T-cell (primary cell): ENCODE measurements around the gene RPL10A. TPM values are rescaled to one million over a fixed set of nuclear protein-coding genes. Genes with fewer than 3 reads are reported as not detected.

Source experiments
- ATAC-seq, 4 experiments: fragments of 200-7000 bp in 3 of 4; fragments of 150-1000 bp in 1 of 4; cut with Tn5 transposase; replicated peaks in 1 of 4; 1 replicate in 3 of 4; 2 replicates in 1 of 4; pipeline ENCODE4 v1.10.0; 2021; ENCODE audit warnings: moderate library complexity in 3 of 4, mild to moderate bottlenecking in 2 of 4, moderate number of reproducible peaks in 1 of 4
- CTCF ChIA-PET, 2 donors: fragments of 300-600 bp; sonication (Branson Sonifier 250); formaldehyde crosslinking; loops; one replicate each; lab custom pipeline; 2022; ENCODE audit warnings: antibody characterized with exemption in 2 of 2; lab: Charles Lee
- POLR2A ChIA-PET, 2 donors: fragments of 300-600 bp; sonication (Branson Sonifier 250); formaldehyde crosslinking; loops; one replicate each; lab custom pipeline; 2022; ENCODE audit warnings: antibody characterized with exemption in 2 of 2; lab: Charles Lee
- DNase-seq, 35 experiments: peaks; one replicate each; pipeline versions ENCODE4 v3.0.0 to v3.0.0-alpha.2; 2013 to 2023
- H3K27ac ChIP-seq: one replicate; pipeline ENCODE4 v1.5.1; 2013; ENCODE audit warnings: low read length
- H3K27me3 ChIP-seq, 2 experiments: replicated peaks in 1 of 2; 1 replicate in 1 of 2; 2 replicates in 1 of 2; pipeline versions ENCODE4 v1.6.1 to v1.7.0; 2013; ENCODE audit warnings: low read length in 1 of 2, mixed read lengths in 1 of 2; ENCODE audit not compliant: control insufficient read depth in 2 of 2, insufficient read depth in 2 of 2; ENCODE audit errors: extremely low read depth in 1 of 2
- H3K36me3 ChIP-seq, 2 donors: 1 replicate in 1 of 2; 2 replicates in 1 of 2; pipeline versions ENCODE4 v1.6.1 to v1.7.0; 2013; ENCODE audit warnings: low read length in 1 of 2; ENCODE audit not compliant: control insufficient read depth in 2 of 2, insufficient read depth in 1 of 2; ENCODE audit errors: extremely low read depth in 1 of 2
- H3K4me1 ChIP-seq, 2 experiments: 1 replicate in 1 of 2; 2 replicates in 1 of 2; pipeline versions ENCODE4 v1.6.1 to v1.7.0; 2013; ENCODE audit warnings: low read length in 2 of 2, mixed read lengths in 1 of 2; ENCODE audit not compliant: insufficient read depth in 2 of 2, control insufficient read depth in 1 of 2; ENCODE audit errors: extremely low read depth in 1 of 2
- H3K4me3 ChIP-seq, 2 donors: 1 replicate in 1 of 2; 2 replicates in 1 of 2; pipeline versions ENCODE4 v1.5.1 to v1.7.0; 2013; ENCODE audit warnings: mild to moderate bottlenecking in 2 of 2, low read length in 1 of 2, moderate library complexity in 1 of 2; ENCODE audit not compliant: control insufficient read depth in 1 of 2; ENCODE audit errors: extremely low read depth in 1 of 2
- H3K9me3 ChIP-seq: 2 replicates; pipeline ENCODE4 v1.7.0; 2013
- H3K27ac Mint-ChIP-seq, 2 donors: one replicate each; pipeline ENCODE4 v1.8.0; 2020 to 2021; ENCODE audit warnings: mild to moderate bottlenecking in 2 of 2, mixed read lengths in 2 of 2
- H3K27me3 Mint-ChIP-seq, 2 donors: one replicate each; pipeline ENCODE4 v1.8.0; 2021 to 2022; ENCODE audit warnings: mixed read lengths in 2 of 2
- H3K36me3 Mint-ChIP-seq: one replicate; pipeline ENCODE4 v1.8.0; 2021; ENCODE audit warnings: mixed read lengths
- H3K4me1 Mint-ChIP-seq, 3 donors: one replicate each; pipeline ENCODE4 v1.8.0; 2020 to 2022; ENCODE audit warnings: mixed read lengths in 3 of 3, mild to moderate bottlenecking in 1 of 3
- H3K4me3 Mint-ChIP-seq, 3 donors: one replicate each; pipeline ENCODE4 v1.8.0; 2020 to 2022; ENCODE audit warnings: mild to moderate bottlenecking in 3 of 3, mixed read lengths in 3 of 3, moderate library complexity in 3 of 3
- H3K9me3 Mint-ChIP-seq, 3 donors: one replicate each; pipeline ENCODE4 v1.8.0; 2020 to 2022; ENCODE audit warnings: mixed read lengths in 3 of 3
- WGBS: methylation state at CpG from one replicate; pipeline ENCODE4 v1.1.5; 2013; ENCODE audit warnings: missing lambda C conversion rate; ENCODE audit not compliant: insufficient coverage; 5-methylcytosine and 5-hydroxymethylcytosine counted together
- total RNA-seq, 35 experiments: library from RNA in 6 of 35; stranded (reverse) in 6 of 35; fragments of 120-200 nt in 1 of 35; gene quantifications; one replicate each; pipeline versions ENCODE4 v1.2.1 to v1.2.4 and lab custom pipeline; 2013 to 2026

Gene RPL10A
- total RNA-seq, 5 donors from 2014 or later (not counting 1 experiment from before 2014, with no cell fraction given) = 1,890 to 2,203 (median 2,081) TPM

DNA sequence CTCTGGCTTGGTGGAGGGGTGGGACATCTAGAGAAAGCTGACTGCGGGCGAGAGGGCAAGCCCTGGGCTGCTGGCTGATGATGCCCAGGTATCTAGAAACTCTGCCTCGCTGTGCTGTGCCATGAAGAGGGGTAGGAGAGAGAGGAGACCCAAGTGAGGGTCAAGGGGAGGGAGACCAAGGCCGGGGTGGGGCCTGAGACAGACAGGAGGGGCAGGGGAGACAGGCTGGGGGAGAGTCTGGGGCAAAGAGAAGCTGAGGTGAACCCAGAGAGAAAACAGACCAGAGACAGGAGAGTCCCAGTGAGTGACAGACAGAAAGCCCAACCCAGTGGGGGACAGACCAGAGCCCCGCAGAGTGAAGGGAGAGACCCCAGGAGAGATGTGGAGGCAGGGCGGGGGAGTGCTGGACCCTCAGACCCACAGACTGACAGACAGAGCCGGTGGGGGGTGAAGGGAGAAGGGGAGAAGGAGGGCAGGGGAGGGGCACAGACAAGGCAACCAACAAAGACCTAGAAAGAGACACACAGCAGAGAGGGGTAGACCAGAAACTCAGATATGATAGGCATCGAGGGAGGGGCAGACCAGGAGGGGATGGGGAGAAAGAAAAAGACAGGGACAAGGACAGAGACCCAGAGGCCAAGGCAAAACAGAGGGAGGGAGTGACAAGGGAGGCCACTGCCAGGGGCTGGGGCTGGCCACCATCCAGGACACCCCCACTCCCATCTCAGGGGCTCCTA lies 22.8 kb downstream of the RPL10A start:
- CTCF ChIA-PET = interaction anchor here in 1 of 2 donors (0.5 kb wide), 1 partner anchor 1086 kb away, joined by 3 read pairs; no protein-coding TSS in a partner anchor
- Mint-ChIP-seq H3K9me3 (no peaks in the 10 kb centered on the region), H3K4me3 (no peak overlapping the region), H3K4me1 (peaks cover 13 to 21% (median 16%) of the 10 kb centered on the region in 3 donors), H3K36me3 (no peaks in the 10 kb centered on the region), H3K27ac (no peak overlapping the region), H3K27me3 (no peaks in the 10 kb centered on the region)
- 89% methylated on average over 4 of the region's 8 CpGs for WGBS
- no peak for ATAC-seq
- H3K36me3 ChIP-seq = no peaks in the 10 kb centered on the region
- DNase-seq = no peak
- no peak overlapping the region for H3K4me3 ChIP-seq
- H3K9me3 ChIP-seq = no peaks in the 10 kb centered on the region
- POLR2A ChIA-PET = no interaction called here
- H3K27ac ChIP-seq = no peak overlapping the region
- H3K27me3 ChIP-seq = no peaks in the 10 kb centered on the region
- H3K4me1 ChIP-seq = peaks cover 0 to 14% of the 10 kb centered on the region in 2 experiments

DNA sequence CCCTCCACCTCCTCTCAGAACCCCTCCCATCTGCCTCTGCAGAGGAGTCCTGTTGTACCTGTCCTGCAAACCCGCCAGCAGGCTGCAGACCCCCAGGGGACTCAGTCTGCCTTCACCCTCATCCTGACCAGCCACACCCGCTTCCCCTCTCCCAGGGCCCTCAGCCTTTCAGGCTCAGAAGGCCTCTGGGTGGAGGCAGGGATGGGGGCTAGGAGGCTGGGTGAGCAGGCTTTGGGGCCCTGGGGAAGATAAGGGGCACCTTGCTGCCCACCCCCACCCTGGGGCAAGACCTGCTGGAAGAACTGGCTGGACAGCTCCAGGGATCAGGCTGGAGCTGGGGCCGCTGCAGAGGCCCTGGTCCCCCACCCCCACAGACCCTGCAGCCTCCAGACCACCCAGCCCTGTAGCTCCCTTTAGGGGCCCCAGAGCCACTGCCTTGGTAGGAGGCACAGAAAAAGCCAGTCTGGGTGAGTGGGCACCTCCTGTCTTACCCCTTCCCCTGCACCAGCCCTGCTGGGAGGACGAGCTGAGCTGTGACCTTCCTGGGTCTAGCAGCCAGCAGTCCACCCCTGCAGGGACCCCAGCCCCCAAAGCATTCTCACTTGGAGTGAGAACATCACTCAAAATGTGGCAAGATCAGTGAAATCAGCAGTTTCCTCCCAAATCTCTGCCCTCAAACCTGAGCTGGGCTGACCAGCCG lies 23.5 kb downstream of the RPL10A start:
- Histone ChIP-seq H3K36me3 (no peaks in the 10 kb centered on the region), H3K27ac (no peak overlapping the region), H3K27me3 (no peaks in the 10 kb centered on the region), H3K4me3 (no peak overlapping the region), H3K4me1 (peaks cover 0 to 17% of the 10 kb centered on the region in 2 experiments), H3K9me3 (no peaks in the 10 kb centered on the region)
- ChIA-PET CTCF (no interaction called here), POLR2A (no interaction called here)
- 30% methylated on average over 2 of the region's 5 CpGs for WGBS
- no peaks in the 10 kb centered on the region for H3K27me3 Mint-ChIP-seq
- H3K27ac Mint-ChIP-seq = no peak overlapping the region
- H3K36me3 Mint-ChIP-seq = no peaks in the 10 kb centered on the region
- H3K4me1 Mint-ChIP-seq = peaks cover 13 to 21% (median 16%) of the 10 kb centered on the region in 3 donors
- no peak for ATAC-seq
- DNase-seq = no peak
- H3K4me3 Mint-ChIP-seq = no peak overlapping the region
- H3K9me3 Mint-ChIP-seq = no peaks in the 10 kb centered on the region

DNA sequence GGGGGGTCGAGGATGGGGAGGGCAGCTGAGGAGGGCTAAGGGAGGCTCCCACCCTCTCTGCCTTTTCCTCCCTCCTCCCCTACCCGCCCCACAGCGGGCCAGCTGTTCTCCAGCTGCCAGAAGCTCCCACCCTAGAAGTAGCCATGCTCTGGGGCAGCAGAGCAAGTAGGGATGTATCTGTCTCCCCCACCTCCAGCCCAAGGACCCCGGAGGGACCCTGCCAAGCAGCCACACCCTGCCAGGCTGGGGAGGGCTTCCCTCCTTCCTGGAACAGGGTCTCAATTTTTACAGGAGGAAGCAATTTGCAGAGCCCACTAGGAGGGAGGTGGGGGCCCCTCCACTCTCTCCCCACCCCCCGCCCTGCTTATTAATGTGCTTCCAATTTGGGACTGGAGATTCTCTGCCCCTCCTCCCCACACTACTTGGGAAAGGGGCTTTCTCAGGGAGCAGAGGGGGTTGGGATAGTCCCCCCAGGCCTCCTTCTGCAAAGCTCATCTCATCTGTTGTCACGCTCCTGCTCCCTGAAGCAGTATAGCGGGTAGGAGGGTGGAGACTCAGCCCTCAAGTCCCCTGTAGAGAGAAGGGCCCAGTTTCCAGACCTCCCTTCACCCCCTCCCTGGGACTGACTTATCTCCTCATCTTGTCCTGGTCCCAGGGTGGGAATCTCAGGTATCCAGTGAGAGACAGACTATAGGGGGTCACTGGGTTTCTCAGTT lies 24.2 kb downstream of the RPL10A start:
- Mint-ChIP-seq H3K36me3 (no peaks in the 10 kb centered on the region), H3K9me3 (no peaks in the 10 kb centered on the region), H3K27me3 (no peaks in the 10 kb centered on the region), H3K4me1 (peaks cover 13 to 21% (median 16%) of the 10 kb centered on the region in 3 donors), H3K4me3 (no peak overlapping the region), H3K27ac (peak overlapping the region in 1 of 2 donors; percentile 53)
- Histone ChIP-seq H3K9me3 (no peaks in the 10 kb centered on the region), H3K27ac (no peak overlapping the region), H3K4me3 (no peak overlapping the region), H3K27me3 (no peaks in the 10 kb centered on the region), H3K4me1 (peaks cover 0 to 18% of the 10 kb centered on the region in 2 experiments), H3K36me3 (no peaks in the 10 kb centered on the region)
- POLR2A ChIA-PET = no interaction called here
- WGBS = no CpG with 5 or more reads among the region's 7 CpGs
- DNase-seq (no peak), ATAC-seq (no peak)
- CTCF ChIA-PET = no interaction called here

DNA sequence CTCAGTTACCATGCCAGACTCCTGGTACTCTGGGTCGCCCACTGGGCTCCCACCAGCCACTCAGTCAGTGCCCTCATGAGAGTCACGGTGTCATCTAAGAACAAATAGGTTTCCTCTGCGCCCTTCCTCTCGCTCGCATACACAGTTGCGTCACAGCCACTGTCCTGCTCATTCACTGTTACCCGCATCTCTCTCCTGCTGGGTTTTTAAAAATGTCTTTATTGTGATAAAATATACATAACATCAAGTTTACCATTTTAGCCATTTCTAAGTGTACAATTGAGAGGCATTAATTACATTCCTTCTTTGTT lies 24.7 kb downstream of the RPL10A start:
- Histone ChIP-seq H3K4me3 (no peak overlapping the region), H3K4me1 (peaks cover 0 to 22% of the 10 kb centered on the region in 2 experiments), H3K36me3 (no peaks in the 10 kb centered on the region), H3K27me3 (peaks cover 0 to 4% of the 10 kb centered on the region in 2 experiments), H3K27ac (no peak overlapping the region), H3K9me3 (no peaks in the 10 kb centered on the region)
- Mint-ChIP-seq H3K36me3 (no peaks in the 10 kb centered on the region), H3K4me1 (peaks cover 14 to 21% (median 15%) of the 10 kb centered on the region in 3 donors), H3K4me3 (no peak overlapping the region), H3K9me3 (no peaks in the 10 kb centered on the region), H3K27ac (peak overlapping the region in 1 of 2 donors; percentile 53), H3K27me3 (no peaks in the 10 kb centered on the region)
- ChIA-PET POLR2A (no interaction called here), CTCF (no interaction called here)
- ATAC-seq (no peak), DNase-seq (no peak)
- 100% methylated on average over 3 of the region's 7 CpGs for WGBS

DNA sequence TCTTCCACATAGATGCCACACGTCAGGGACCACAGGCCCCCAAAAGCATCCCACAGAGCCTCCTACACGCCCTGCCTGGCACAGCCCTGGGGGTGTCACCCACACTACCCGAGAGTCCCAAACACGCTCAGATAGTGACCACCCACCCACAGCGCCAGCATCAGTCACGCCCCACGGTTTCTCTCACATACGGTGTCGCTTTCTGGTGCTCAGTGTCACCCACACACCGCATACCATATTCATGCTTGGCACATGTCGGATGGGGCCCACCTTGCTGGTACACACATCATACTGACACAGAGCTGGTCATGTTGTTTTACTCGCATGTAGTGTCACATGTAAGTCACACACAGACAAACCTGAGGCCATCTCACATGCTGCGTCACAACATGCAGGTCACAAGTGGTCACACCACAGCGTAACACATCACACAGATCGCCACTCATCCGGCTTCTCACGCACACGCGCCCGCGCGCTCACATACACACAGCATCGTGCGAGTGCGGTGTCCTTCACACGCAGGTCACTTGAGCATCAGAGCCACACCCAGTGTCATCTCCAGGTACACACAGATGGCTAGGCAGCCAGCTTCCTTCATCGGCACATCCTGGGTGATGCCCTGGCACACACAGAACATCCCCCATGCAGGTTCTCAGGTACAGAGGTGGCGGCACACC lies 25.2 kb downstream of the RPL10A start:
- 73% methylated on average over 24 of the region's 28 CpGs for WGBS
- no peak for DNase-seq
- H3K4me3 Mint-ChIP-seq = no peak overlapping the region
- no peaks in the 10 kb centered on the region for H3K36me3 Mint-ChIP-seq
- no peak overlapping the region for H3K27ac ChIP-seq
- peak overlapping the region in 1 of 2 donors; percentile 4 for H3K27ac Mint-ChIP-seq
- peaks cover 0 to 2% of the 10 kb centered on the region in 2 donors for H3K27me3 Mint-ChIP-seq
- H3K4me3 ChIP-seq = no peak overlapping the region
- H3K9me3 Mint-ChIP-seq = no peaks in the 10 kb centered on the region
- POLR2A ChIA-PET = no interaction called here
- peaks cover 0 to 23% of the 10 kb centered on the region in 2 experiments for H3K4me1 ChIP-seq
- CTCF ChIA-PET = no interaction called here
- H3K27me3 ChIP-seq = peaks cover 0 to 9% of the 10 kb centered on the region in 2 experiments
- no peaks in the 10 kb centered on the region for H3K9me3 ChIP-seq
- no peak for ATAC-seq
- peaks cover 18 to 23% (median 19%) of the 10 kb centered on the region in 3 donors for H3K4me1 Mint-ChIP-seq
- H3K36me3 ChIP-seq = no peaks in the 10 kb centered on the region

DNA sequence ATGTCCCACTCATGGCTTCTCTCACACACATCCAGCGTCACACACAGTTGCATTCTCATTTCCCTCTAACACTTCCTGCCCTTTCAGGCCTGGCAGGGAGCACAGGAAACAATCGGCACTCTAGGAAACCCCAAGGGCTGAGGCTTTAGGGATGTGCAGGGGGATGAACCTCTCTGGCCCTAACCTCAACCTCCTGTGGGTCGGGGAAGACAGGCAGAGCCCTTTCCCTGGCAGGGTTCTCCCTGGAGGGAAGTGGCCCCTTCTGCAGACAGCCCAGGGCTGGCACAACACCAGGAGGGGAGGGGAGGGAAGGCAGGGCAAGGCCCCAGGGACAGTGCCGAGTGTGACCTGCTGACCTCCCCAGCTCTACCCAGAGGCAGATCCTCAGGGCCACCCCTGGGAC lies 26.0 kb downstream of the RPL10A start:
- H3K4me3 Mint-ChIP-seq = no peak overlapping the region
- POLR2A ChIA-PET = interaction anchor here in 1 of 2 donors (0.5 kb wide), 1 partner anchor 1186 kb away, joined by 6 read pairs; no protein-coding TSS in a partner anchor
- DNase-seq (peak in 1 of 35 experiments; percentile 21), ATAC-seq (no peak)
- CTCF ChIA-PET = no interaction called here
- Histone ChIP-seq H3K27ac (no peak overlapping the region), H3K4me1 (peaks cover 0 to 27% of the 10 kb centered on the region in 2 experiments), H3K9me3 (no peaks in the 10 kb centered on the region), H3K27me3 (peaks cover 0 to 16% of the 10 kb centered on the region in 2 experiments), H3K36me3 (no peaks in the 10 kb centered on the region), H3K4me3 (no peak overlapping the region)
- no CpG with 5 or more reads among the region's 4 CpGs for WGBS
- peaks cover 22 to 28% (median 23%) of the 10 kb centered on the region in 3 donors for H3K4me1 Mint-ChIP-seq
- H3K27ac Mint-ChIP-seq = peak overlapping the region; percentile 2 to 4
- no peaks in the 10 kb centered on the region for H3K36me3 Mint-ChIP-seq
- H3K27me3 Mint-ChIP-seq = peaks cover 0 to 5% of the 10 kb centered on the region in 2 donors
- no peaks in the 10 kb centered on the region for H3K9me3 Mint-ChIP-seq
